MCF 10A (cell line): Measurements from ENCODE around the gene CSNK1A1. TPM values are rescaled to one million over a fixed set of nuclear protein-coding genes. Genes with fewer than 3 reads are reported as not detected.

ENCODE experiments used
- BruUV-seq: library from RNA; stranded (reverse); fragments of 400-500 nt; replicated peaks from 2 replicates; lab custom pipeline; 2021; lab: Mats Ljungman, UMichigan
- CTCF ChIA-PET: fragments of 300-600 bp; sonication (Branson Sonifier 250); formaldehyde crosslinking; extraction: SDS; loops from one replicate; lab custom pipeline; 2021; ENCODE audit warnings: antibody characterized with exemption, inconsistent platforms; lab: Yijun Ruan, JAX
- POLR2A ChIA-PET: fragments of 300-600, 350-650 bp; sonication (Branson Sonifier 250); formaldehyde crosslinking; extraction: SDS; loops from one replicate; lab custom pipeline; 2020; ENCODE audit warnings: antibody characterized with exemption, inconsistent platforms; lab: Yijun Ruan, JAX
- DNase-seq: peaks from one replicate; pipeline ENCODE4 v3.0.0-alpha.2; 2018; ENCODE audit not compliant: unreplicated experiment
- H3K27ac Mint-ChIP-seq: one replicate; pipeline ENCODE4 v1.8.0; 2022; ENCODE audit warnings: mild to moderate bottlenecking, low read depth, mixed read lengths; ENCODE audit not compliant: unreplicated experiment
- H3K27me3 Mint-ChIP-seq: one replicate; pipeline ENCODE4 v1.8.0; 2022; ENCODE audit warnings: mixed read lengths; ENCODE audit not compliant: insufficient read depth, unreplicated experiment
- H3K36me3 Mint-ChIP-seq: one replicate; pipeline ENCODE4 v1.8.0; 2022; ENCODE audit warnings: mild to moderate bottlenecking, moderate library complexity, mixed read lengths; ENCODE audit not compliant: insufficient read depth, unreplicated experiment
- H3K4me1 Mint-ChIP-seq: one replicate; pipeline ENCODE4 v1.8.0; 2022; ENCODE audit warnings: mixed read lengths; ENCODE audit not compliant: insufficient read depth, unreplicated experiment
- H3K4me3 Mint-ChIP-seq: one replicate; pipeline ENCODE4 v1.8.0; 2022; ENCODE audit warnings: mild to moderate bottlenecking, moderate library complexity, mixed read lengths; ENCODE audit not compliant: unreplicated experiment
- H3K9me3 Mint-ChIP-seq: one replicate; pipeline ENCODE4 v1.8.0; 2022; ENCODE audit warnings: mixed read lengths; ENCODE audit not compliant: unreplicated experiment
- CTCF ChIP-seq: fragments of 200-600 bp; IDR thresholded peaks from one replicate; pipeline ENCODE4 v1.8.0; 2022; ENCODE audit warnings: antibody characterized with exemption, mild to moderate bottlenecking; ENCODE audit not compliant: unreplicated experiment
- intact Hi-C: fragments of 100-400 bp; cut with micrococcal nuclease; formaldehyde crosslinking; loops from 2 replicates; pipeline ENCODE4 v1.14.1; 2022
- total RNA-seq: library from RNA; stranded (reverse); gene quantifications from 2 replicates; pipeline ENCODE4 v1.2.3, GENCODE V29; 2022

CSNK1A1 gene
- total RNA-seq, 1 experiment from 2014 or later: 744 TPM

GRCh38 chr5:149490599-149491485 is 60.4 kb downstream of the CSNK1A1 start:
- no TSS peak for BruUV-seq

GRCh38 chr5:149489605-149490037 is 61.6 kb downstream of the CSNK1A1 start:
- Mint-ChIP-seq H3K27me3 (no peaks in the 10 kb centered on the region), H3K9me3 (no peaks in the 10 kb centered on the region), H3K27ac (peak overlapping the region; percentile 98), H3K36me3 (peaks cover 82% of the 10 kb centered on the region), H3K4me1 (peaks cover 49% of the 10 kb centered on the region), H3K4me3 (no peak overlapping the region)
- TF ChIP-seq CTCF: no peak
- no TSS peak for BruUV-seq
- ChIA-PET POLR2A (interaction anchor here (0.9 to 3.3 kb wide), 5 partner anchors 42 to 72 kb away, joined by 3 to 30 read pairs (median 7); no protein-coding TSS in a partner anchor), CTCF (no interaction called here)
- intact Hi-C loops: loop anchor here (1.0 to 5.0 kb wide), 3 partner anchors 47 to 128 kb away; no protein-coding TSS in a partner anchor
- peak; percentile 53 for DNase-seq

More at GRCh38 chr5:149490599-149491485, 60.4 kb downstream of the CSNK1A1 start:
- Mint-ChIP-seq H3K27me3 (no peaks in the 10 kb centered on the region), H3K4me3 (no peak overlapping the region), H3K4me1 (peaks cover 44% of the 10 kb centered on the region), H3K36me3 (peaks cover 88% of the 10 kb centered on the region), H3K9me3 (no peaks in the 10 kb centered on the region), H3K27ac (peak overlapping the region; percentile 98)
- intact Hi-C loops: no loop called here
- CTCF ChIA-PET: interaction anchor here (0.6 to 1.0 kb wide), 5 partner anchors 44 to 53 kb away, joined by 3 to 6 read pairs (median 3); no protein-coding TSS in a partner anchor
- POLR2A ChIA-PET: interaction anchor here (0.6 to 5.1 kb wide), 23 partner anchors 9 to 512 kb away, joined by 3 to 30 read pairs (median 4); partner anchors contain the start of gene CSNK1A1
- DNase-seq: no peak
- TF ChIP-seq CTCF: no peak

GRCh38 chr5:149488645-149489306 is 62.5 kb downstream of the CSNK1A1 start:
- Mint-ChIP-seq H3K27me3 (no peaks in the 10 kb centered on the region), H3K4me3 (no peak overlapping the region), H3K9me3 (no peaks in the 10 kb centered on the region), H3K4me1 (peaks cover 49% of the 10 kb centered on the region), H3K27ac (peak overlapping the region; percentile 98), H3K36me3 (peaks cover 73% of the 10 kb centered on the region)
- intact Hi-C loops: loop anchor here (1.0 to 5.0 kb wide), 3 partner anchors 46 to 129 kb away; no protein-coding TSS in a partner anchor
- peak; percentile 85 for DNase-seq
- POLR2A ChIA-PET: interaction anchor here (0.7 to 1.0 kb wide), 7 partner anchors 25 to 282 kb away, joined by 3 to 9 read pairs (median 3); no protein-coding TSS in a partner anchor
- BruUV-seq: no TSS peak
- TF ChIP-seq CTCF: no peak
- CTCF ChIA-PET: interaction anchor here (0.6 kb wide), 1 partner anchor 10 kb away, joined by 3 read pairs; no protein-coding TSS in a partner anchor
